HG03354 (cell line): ENCODE results near the gene FAM241B.

Source experiments
- ATAC-seq: cut with Tn5 transposase; IDR thresholded peaks from one replicate; pipeline ENCODE4 v1.9.1; 2021; ENCODE audit warnings: mild to moderate bottlenecking; ENCODE audit not compliant: unreplicated experiment, poor library complexity, severe bottlenecking

FAM241B gene, protein sequence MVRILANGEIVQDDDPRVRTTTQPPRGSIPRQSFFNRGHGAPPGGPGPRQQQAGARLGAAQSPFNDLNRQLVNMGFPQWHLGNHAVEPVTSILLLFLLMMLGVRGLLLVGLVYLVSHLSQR

DNA sequence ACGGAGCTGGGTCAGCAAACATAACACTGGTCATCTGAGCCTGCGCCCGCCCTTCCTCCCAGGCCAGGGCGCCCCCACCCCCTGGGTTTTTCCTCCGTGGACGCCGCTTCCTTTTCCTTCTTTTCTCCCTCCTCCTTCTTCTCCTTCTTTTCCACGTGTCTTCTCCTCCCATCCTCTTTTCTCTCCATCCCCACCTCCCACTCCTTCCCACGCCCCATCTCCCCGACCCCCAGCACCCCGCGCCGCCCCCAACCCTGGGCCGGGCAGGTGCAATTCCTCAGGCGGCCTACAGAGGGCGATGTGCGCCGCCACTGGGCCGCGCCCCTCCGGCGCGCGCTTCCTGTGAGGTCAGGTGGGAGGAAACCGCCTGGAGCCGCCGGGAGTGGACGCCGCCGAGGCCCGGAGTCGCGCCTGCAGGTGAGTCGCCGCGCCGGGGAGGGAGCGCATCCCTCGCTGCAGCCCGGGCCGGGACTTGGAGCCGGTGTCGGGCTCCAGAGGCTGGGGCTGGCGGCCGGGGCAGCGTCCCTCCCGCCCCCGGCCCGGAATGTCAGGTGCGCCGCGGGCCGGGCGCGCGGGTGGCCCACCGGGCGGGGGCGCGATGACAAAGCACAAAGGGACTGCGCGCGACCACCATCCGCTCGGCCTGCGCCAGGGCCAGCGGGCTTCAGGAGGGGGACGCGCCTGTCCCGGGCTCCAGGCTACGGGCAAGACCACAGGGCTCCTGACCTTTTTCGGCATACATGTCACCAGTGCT, at the start of gene FAM241B:
TSS of gene FAM241B (plus strand) at position 351 of the 754 bp plus-strand sequence. CDS start 1,497 bp downstream, outside the sequence.
- ATAC-seq = peak; percentile 57

DNA sequence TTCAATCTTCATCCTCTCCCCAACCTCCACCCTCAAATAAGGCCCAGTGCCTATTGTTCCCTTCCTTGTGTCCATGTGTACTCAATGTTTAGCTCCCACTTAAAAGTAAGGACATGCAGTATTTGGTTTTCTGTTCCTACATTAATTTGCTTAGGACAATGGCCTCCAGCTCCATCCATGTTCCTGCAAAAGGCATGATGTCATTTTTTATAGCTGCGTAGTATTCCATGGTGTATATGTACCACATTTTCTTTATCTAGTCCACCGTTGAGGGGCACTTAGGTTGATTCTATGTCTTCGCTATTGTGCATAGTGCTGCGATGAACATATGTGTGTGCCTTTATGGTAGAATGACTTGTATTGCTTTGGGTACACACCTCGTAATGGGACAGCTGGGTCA, 49.6 kb upstream of the FAM241B start:
- no peak for ATAC-seq

DNA sequence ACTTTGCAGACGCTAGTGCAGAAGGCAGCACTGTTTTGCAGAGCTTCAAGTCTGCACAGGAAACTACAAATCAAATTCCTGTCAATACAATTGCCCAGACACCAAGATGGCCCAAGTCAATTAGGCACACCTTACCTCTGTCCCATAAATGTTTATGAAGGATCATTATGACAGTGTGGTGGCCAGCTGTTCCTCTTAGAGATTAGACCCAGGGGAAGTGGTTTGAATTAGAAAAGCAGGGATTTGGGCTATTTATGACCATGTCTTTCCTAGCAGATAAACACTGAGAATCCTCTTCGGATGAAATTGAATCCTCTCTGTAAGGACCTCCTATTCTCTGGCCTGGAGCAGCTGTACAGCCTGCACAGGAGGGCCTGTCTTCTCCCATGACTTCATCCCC, 46.9 kb upstream of the FAM241B start:
- no peak for ATAC-seq

DNA sequence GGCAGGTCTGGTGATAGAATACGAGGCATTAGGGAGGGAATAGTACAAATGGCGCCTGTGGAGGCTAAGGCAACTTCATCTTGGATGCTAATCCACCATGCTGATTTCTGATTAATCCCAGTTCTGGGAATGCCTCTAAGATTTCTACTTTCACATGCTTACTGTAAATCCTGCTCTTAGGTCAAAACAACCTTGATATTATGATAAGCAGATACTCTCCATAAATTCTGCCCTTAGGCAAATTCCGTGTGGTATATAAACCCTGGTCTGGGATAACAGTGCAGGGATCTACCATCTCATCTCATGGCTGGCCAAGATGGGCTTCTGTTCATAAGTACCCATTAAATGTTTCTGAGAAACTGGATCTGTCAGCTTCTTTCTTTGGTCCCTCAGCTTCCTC, 45.4 kb upstream of the FAM241B start:
- no peak for ATAC-seq

DNA sequence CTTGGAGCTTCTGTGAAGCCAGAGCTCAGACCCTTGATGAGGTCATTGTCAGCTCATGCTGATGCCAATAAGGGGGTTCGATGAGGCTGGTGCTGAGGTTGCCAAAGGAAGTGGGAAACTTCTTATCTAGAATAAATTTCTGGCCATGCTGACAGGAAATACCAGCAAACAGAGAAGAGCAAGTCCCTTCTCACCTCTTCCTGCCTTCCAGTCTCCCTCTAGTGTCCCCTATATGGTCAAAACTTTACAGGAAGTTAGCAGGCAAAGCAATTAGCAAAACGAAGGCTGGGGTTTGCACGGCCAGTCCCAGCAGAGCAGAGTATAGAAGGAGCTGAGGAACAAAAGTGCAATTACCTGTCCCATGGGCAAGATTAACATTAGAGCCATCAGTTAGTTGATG, 41.7 kb upstream of the FAM241B start:
- no peak for ATAC-seq

DNA sequence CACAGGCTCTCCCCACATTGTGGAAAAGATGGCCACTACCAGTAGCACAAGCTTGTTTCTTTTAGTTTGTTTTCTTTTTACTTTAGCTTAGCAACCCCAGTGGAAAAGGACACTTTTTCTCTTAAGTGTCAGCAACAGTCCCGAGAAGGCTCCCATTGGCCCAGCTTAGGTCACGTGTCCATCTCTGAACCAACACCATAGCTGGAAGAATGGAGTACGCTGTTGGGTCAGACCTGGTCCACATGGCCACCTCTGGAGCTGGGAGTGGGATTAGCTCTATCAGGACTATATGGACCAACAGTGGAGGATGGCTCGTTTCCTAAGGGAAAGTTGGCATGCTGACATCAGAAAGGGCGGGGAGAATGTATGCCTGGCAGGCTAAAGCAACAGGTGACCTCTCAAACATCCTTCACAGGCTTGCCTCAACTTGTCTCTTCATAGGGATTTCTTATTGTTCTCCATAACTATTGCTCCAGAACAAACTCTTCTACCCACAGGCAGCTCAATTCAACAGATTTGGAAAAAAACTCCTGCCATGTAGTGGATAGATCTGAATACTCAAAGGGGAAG, 29.2 kb upstream of the FAM241B start:
- no peak for ATAC-seq

DNA sequence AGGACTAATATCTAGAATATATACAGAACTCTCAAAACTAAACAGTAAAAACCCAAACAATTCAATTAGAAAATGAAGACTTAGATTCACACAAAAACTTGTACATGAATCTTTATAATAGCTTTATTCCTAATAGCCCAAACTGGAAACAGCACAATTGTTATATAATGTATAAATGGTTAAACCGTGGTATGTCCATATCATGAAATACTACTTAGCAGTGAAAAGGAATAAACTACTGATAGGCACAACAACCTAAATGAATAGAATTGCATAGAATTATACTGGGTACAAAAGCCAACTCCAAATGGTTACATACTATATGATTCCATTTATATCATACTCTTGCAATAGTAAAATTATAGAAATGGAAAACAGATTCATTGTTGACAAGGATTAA, 21.0 kb upstream of the FAM241B start:
- ATAC-seq = no peak

DNA sequence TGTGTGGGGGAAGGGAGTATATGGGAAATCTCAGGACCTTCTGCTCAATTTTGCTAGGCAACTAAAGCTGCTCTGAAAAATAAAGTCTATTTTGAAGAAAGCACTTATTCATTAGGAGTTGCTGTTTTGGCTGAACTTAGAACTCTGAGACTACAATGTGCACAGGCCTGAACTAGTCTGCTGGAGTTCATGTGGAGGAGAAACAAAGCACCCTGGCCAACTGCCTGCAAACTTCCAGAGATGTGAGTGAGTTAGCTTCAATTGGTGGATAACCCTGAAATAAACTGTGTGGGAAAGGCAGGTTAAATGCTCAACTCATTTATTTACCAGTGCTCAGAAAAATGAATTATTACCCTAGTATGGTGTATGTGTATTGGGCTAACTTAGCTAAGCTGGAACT, 17.3 kb upstream of the FAM241B start:
- no peak for ATAC-seq

DNA sequence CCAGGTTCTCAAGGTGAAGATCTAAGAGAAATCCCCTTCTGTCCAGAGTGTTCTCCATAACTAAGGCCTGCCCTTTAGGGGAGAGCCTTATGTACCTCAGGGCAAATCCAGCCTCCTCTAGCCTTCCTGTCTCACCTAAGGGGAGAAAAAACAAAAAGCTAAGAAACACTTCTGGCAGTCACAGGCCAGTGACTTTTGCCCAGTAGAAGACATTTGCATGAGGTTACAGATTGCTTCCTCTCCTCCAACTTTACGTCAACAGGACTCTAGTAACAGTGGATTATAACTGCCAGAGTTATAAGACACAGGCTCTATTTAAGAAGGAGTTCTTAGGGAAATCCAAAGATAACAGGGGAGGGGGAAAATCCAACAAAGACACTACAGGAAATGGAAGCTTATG, 15.9 kb upstream of the FAM241B start:
- no peak for ATAC-seq

DNA sequence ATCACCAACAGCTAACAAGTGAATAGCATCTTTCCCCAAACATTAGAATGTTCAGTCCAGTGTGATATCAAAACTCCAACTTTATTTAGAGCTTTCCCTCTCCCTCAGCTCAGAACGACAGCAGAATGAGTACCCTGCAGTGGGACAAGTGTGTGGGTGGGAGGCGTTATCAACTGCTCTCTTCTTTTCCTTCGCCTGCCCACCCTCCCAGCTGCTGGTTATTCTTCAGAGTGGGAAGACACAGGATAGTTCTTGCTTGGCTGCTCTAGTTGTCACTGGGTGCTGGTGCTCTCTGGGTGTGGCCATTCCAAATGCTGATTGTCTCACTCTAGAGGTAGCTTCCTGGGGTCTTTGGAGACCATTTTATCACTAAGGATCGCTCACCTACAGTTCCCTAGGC, 13.7 kb upstream of the FAM241B start:
- ATAC-seq = no peak

DNA sequence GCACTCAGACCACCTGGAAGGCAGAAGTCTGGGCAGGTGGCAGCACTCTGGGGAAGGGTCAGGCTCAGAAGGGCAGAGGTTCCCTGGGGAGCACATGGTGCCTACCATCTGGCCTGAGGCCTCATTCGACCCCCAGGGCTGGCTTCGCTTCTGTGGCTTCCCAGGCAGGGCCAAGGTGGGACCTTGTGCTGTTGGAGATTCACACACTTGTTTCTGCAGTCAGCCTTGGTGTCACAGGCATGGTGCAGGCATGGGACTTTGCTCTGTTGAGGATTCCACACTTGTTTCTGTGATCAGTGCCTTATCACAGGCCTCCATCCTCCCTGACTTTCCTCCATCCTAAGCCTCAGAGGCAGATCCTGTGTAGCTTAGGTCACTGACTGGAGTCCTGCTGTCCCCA, 11.3 kb upstream of the FAM241B start:
- ATAC-seq = no peak

DNA sequence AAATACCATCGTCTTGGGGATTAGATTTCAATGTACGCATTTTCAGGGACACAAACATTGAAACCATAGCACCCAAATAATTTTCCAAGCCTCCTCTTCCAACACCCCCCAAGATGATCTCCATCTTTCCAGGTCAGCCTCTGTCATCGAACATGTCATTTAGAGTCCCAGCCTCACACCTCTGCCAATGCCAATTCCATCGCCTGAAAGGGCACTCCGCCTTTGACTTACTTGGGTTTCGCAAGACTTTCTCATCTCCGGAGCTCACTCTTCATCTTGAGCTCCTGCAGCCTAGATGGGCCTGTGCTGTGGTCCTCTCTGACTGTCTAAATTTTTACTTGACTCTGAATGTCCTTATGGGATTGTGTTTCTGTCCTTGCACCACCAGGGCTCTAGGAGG, 10.4 kb upstream of the FAM241B start:
- ATAC-seq = no peak

DNA sequence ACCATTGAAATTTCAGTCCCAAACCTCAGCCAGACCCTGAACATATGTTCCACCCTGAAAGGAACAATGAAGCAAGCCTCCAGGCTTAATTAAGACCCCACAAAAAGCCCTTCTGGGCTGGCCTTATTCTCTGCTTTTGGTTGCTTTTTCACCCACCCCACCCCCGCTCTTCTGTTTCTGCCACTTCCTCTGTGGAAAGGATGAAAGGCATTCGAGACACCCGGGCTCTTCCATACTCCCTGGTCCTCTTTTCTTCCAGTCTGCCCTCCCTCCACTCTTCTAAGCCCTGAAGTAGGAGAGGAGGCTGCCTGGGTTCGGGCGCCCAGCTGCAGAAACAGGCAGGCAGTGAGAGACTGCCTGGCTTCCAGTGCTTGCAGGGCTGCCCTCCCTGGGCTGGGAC, 9.4 kb upstream of the FAM241B start:
- ATAC-seq = no peak

DNA sequence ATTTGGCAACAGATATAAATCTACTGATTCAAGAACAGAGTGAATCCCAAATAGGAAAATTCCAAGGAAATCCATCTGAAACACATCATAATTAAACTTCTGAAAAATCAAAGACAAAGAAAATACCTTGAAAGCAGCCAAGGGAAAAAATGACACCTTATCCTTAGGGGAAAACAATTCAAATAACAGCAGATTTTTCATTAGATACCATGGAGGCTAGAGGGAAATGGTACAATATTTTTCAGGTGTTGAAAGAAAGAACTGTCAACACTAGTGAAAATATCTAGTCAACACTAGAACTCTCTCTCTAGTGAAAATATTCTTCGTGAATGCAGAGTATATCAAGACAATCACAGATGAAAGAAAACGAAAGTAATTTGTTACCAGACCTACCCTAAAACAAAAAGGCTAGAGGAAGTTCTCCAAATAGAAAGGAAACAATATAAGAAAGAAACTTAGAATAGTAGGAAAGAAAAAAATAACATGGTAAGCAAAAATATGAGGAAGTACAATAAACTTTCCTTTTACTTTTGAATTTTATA, 5.7 kb upstream of the FAM241B start:
- no peak for ATAC-seq

DNA sequence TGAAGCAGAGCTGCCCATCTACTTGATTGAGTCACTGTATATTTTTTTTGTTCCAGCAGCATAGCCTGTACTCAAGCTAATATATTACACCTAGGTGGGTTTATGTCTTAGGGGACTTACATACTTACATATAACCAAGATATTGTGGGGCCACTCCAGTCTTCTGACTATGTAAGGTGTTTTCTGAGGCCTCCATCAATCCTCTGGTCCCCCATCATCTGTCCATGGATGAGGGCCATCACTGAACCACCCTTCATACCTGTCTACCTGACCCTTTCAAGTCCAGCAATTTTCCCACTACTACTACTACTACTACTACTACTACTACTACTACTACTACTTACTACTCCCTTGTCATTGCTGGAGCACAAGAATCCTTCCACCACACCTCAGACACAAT, 3.2 kb upstream of the FAM241B start:
- no peak for ATAC-seq

DNA sequence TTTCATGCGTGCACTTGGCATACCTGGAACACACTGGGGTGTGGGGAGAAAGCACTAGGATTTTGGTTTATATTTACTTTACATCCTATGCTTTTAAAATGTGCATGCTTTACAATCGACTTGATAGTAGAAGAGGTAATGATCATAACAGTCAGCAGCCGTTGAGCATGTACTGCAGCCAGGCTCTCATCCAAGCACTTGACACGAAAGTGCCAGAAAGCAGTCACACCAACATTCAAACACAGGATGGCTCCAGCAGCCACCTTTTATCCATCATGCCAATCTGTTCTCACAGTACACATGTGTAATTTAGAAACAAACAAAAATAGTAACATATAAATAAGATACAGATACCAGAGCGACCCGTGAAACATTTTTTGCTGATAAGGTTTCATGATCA, 1.2 kb upstream of the FAM241B start:
- ATAC-seq = no peak

DNA sequence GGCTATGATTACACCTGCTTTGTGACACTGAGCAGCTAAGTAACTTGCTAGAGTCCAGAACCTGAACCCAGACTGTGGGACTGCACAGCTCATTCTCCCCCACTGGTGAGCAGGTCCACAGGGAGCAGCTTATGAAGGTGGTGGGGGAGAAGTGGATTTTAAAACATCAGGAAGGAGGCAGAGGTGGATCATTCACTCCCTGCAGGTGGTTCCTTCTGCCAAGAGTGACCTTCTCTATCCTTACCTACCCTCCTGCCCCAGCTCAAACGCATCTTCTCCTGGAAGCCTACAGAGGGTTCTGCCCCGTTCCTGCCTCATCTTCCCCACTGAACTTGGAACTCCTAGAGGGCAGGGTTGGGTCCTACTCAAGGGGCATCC, 539 bp upstream of the FAM241B start:
- no peak for ATAC-seq

DNA sequence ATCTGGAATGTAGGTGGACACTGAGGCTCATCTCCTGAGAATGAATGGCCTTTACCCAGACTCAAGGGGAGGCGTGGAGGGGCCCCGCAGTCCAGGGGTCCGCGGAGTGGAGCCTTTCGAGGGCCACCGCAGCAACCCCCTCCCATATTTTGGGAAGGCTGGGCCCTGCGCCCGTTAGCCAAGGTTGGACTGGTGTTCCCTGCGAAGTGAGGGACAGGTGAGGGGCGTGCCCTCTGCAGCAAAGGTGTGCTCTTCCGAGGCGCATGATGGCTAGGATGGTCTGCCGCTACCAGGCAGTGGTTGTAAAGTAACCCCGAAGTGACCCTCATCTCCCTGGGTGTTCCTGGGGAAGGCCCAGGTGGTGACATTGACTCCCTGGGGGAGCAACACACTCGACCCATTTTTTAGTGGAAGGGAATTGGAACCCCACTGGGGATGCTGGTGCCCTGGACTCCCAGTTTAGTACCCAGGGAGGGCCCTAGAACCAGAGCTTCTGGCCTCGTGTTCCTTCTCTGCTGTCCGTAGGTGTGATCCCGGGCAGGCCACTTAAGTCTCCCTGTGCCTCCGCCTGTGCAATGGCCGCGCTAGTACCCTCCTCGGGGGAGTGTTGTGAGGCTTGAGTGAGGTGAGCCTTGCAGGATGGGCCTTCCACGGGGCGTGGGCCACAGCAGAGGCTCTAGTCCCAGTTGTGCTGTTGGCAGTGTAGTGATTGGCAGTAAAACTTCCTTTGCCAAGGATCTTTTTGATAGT, 779 bp downstream of the FAM241B start:
- ATAC-seq = no peak

DNA sequence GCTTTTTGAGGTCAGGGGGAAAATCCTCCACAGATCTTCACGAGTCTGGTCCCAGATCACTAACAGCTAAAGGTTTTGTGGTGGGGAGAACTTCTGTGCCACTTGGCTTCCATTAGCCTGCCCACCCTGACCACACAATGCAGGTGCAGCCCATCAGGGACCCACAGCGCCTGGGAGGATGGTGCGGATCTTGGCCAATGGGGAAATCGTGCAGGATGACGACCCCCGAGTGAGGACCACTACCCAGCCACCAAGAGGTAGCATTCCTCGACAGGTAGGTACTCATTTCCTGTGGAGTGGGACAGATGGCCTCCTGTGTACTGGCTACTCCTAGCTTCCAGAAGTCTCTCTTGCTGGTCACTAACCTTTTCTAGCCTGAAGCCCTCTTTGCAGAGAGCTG, 1.5 kb downstream of the FAM241B start:
- no peak for ATAC-seq

DNA sequence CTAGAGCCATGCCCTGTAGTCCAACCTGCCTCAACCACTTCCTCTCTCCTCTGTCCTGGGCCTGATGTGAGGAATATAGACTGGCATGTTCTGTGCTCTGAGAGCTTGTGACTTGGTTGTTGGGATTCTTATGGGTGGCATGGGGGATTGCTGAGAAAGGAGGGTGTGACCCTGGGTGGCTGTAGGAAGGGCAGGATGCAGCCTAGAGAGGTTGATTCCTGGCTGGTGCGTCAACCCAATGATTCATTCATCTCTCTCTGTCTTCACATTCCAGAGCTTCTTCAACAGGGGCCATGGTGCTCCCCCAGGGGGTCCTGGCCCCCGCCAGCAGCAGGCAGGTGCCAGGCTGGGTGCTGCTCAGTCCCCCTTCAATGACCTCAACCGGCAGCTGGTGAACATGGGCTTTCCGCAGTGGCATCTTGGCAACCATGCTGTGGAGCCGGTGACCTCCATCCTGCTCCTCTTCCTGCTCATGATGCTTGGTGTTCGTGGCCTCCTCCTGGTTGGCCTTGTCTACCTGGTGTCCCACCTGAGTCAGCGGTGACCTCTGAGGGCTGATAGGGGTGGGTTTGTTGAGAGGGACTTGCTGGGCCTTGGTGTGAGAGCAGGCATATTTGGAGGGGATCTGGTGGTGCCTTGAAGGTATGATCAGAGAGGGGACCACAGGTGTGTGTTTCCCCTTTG, 2.6 kb downstream of the FAM241B start:
- ATAC-seq = no peak
